Glomerular visceral epithelial cell (primary cell): ENCODE measurements around the gene ACBD6.

ENCODE experiments used
- DNase-seq: peaks from one replicate; pipeline ENCODE4 v3.0.0-alpha.2; 2016; ENCODE audit errors: extremely low spot score

Gene ACBD6

DNA sequence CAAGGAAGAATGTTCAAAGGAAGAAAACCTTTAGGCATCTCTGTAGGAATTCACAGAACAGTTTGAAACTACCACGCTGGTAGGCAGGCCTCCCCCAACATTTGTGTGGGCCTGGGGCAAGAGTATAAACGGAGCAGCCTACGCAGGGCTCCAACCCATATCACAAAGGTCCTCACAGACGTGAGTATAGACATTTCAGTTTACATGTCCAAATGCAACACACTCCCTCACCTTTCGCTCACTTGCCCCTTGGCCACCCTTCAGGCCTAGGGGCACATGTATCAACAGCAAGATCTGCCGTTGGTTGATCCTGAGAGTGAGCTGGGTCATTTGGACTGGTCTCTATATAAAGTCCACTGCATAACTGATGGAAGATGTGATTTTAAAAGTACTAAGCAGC, 133.3 kb downstream of the ACBD6 start:
- no peak for DNase-seq

DNA sequence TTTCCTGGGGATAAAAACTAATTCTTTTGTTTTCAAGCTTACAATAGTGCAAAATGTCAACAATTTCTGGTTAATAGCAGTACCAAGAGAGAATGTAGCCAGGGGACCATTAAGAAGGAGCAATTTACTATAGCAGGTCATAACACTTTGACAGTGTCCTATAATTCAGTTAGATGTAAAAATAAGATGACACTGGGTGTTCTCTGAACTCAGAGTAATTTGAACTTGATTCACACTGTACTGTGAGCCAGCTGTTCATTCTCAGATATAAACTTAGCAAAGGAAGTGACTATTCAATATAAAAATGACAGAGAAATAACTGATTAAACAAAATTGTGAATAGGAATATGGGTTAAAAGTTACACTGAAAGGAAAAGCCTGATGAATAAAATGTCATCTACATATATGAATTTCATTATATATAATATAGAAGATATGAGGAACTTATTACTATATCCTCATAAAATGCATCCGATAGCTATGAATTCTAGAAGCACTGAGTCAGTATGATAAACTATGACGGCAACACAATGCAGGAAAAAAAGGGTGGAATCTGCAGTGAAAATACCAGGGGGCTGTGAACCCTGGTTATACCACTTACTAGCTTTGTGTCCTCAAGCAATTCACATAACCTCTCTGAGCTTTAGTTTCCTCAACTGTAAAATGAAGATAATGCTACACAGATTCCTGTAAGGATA, 135.9 kb downstream of the ACBD6 start:
- no peak for DNase-seq

DNA sequence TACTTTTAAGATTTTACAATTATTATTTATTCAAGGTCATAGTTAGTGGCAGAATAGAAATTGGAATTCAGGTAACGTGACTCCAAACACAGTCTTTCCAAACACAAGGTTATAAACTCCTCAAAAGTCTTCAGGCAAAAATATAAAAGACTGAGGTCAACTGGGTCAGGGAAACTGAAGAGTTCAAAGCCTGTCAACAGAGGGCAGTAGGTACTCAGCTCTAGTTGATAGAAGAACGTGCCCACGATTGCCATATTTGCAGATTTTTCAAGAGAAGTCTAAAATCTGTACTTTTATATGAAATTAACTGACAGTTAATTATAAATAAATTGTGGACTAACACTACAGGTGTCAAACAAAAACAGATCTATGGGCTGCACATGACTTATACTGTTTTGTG, 137.3 kb downstream of the ACBD6 start:
- DNase-seq = no peak

DNA sequence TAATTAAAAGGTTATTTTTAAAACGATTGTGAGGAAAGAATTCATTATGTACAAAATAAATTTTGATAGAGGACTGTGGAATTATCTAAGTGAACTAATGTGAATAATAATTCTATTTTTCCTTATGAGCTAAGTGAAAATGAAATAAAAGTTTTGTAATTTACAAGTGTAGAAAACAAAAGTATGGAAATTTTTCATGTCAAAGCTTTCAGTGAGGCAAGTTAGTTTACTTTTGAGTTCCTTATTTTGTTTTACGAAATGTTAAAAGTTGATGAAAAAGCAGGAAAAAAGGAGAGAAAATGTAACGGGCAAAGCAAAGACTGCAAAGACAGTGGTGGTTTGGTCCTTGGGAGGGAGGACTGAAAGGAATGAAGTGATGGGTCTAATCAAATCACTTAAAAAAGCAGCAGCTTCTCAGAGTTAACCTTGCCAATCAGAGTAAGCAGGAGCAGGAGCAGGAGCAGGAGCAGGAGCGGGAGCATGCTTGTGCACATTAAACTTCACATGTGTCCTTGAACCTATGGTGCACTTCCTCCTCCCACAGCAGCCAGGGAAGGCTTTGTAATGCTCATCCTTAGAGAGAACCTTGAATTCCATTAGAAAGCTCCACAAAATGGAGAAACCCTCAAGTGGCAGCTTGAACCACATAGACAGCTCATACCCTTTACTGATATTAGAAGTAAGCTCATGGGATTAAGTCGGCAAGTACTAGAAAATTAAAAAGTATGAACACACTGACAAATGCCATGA, 139.0 kb downstream of the ACBD6 start:
- no peak for DNase-seq

DNA sequence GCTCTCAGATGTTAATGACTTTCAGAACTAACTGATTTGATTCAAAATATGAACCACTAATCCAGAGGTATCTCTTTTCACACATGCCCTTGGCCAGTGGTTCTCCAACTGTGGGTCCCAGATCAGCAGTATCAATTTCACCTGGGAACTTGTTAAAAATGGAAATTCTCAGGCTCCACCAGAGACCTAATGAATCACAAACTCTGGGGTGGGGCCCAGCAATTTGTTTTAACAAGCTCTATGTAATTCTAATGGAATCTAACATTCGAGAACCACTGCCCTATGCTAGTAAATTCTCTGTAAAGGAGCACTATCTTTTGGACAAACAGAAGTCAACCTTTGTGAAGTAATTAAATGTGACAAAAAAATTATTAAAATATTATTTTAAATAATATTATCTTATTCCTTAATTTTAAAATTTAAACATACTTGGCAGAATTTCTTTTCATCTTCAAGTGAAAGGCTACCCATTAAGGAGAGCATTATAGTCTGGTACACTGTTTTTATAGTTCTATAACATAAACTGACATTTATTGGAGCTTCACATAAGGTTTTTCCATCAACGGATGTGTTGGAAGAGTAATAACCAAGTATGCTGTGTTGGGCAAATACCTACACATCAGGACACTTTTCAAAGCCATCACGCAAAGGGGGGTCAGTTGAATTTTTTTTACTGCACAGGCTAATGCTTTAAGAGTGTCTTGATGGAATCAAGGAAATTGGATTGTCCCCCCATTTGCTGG, 141.9 kb downstream of the ACBD6 start:
- DNase-seq = no peak

DNA sequence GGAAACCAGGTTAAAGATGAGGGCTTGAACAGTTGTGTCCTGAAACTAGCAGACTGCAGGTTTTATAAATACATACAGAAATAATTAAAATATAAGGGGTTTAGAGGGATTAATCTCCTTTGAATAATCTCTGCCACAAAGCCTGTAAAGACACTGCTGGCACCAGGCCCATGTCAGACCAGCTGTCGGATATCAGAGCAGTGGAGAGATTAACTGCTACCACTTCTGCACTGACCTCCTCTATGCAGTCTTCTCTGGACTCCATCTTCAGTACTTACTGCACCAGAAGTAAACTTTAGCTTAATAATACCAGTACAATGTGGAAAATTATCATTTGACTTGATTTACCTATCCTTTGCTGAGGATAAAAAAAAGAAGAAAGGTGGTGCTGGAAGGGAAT, 143.7 kb downstream of the ACBD6 start:
- no peak for DNase-seq

DNA sequence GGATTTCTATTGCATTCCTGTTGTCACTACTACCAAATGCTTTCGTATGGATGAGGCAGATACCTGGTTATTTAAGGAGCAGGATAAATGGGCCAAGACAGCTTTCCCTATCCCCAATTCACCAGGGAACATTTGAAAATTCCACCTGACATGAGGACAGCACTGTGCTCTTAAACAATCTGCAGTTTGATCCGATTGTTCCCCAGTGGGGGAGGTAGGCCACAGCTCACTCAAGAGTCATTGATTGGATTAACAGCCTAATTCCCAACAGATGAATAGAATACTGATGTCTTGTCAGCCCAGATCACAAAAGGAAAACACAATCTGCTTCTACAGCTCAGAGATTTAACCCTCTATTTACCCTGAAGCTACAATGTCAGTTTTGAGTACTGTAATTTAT, 148.4 kb downstream of the ACBD6 start:
- DNase-seq = no peak

DNA sequence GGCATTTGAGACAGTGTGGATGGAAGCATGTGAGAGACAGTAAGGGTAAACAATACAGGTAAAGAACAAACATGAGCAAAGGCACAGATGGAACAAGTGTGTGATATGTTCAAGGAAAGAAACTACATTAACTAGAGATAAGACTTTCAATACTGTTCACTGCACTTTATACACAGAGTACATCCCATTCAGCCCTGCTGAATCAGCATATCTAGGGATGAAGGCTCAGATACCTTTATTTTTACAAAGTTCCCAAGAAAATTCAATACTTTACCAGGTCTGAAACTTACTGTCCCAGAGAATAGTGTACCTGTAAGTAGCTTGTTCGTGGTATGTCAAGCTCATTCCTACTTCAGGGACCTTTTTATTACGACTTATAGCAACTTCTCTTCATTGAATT, 149.8 kb downstream of the ACBD6 start:
- DNase-seq = no peak

DNA sequence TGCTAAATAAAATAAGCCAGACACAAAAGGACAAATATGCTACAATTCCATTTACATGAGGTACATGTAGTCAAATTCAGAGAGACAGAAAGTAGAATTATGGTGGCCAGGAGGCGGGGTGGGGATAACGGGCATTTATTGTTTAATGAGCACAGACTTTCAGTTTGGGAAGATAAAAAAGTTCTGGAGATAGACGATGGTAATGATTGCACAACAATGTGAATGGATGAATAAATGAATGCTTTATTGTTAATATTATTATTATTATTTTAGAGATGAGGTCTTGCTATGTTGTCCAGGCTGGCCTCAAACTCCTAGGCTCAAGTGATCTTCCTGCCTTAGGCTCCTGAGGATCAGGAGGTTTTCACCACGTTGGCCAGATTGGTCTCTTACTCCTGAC, 150.4 kb downstream of the ACBD6 start:
- no peak for DNase-seq

DNA sequence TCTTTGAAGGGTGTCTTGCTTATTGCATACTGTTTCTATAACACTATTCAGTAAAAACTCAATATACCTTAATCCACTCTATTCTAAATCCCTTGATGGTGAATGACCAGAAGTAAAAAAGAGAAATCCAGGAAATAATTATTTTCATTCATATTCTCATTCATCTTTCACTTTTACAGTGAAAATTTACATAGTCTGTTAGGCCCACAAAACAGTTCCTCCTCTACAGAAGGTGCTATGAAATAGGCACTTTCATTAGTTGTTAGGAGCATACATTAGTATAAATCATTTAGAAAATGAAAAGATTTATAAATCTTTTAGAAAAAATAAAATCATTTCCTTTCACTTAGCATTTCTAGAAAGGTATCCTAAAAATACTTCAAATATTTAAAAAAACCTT, 157.2 kb downstream of the ACBD6 start:
- no peak for DNase-seq

DNA sequence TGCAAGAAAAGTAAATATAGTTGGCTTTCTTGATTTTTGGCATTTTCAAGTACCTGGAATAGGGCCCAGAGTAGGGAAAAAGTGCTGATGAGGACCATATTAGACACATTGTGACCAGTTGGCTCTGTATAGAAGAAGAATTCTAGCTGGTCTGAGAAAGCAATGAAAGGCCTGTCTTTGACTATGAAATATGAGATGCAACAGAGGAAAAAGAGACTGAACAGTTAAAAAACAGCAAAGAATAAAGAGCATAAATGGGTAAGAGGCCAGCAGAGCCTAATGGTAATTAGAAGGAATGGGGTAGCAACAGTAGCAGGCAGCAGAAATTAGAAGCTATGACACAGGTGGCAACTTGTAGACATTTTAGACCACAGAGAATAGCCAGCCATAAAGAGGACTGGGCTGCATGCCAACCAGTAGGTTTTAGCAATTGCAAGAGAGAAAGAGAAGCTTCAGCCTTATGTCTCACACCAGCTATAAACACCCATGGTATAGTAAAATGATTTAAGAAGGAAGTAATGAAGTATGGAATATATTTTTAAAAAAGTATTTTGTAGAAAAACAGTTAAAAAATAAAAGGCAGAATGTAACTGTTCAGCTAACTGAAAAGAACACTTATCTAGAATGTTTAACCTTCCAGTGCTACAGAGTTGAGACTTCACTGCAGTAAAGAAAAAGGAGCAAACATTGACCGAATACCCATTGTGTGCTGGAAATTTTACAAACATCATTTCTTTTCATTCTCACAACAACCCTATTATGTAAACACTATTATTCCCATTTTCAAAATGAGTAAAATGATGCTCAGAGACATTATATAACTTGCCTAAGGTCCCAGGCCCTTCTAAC, 158.2 kb downstream of the ACBD6 start:
- DNase-seq = peak; percentile 67

DNA sequence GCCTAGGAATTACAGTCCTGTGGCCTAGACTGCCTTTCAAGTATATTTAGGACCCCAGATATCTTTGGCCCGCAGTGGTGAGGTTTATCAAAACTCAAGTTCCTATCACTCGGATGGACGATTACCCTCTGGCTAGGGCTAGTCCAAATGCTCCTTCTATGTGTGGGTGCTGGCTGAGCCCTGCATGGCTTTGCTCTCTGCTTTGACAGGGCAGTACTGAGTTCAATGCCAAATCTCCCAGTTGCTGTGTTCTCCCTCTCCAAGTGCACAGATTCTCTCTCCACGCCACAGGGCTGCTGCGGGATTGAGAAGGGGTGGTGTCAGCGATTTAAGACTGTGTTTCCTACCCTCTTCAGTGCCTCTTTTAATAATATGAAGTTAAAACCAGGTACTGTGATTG, 175.3 kb downstream of the ACBD6 start:
- no peak for DNase-seq

DNA sequence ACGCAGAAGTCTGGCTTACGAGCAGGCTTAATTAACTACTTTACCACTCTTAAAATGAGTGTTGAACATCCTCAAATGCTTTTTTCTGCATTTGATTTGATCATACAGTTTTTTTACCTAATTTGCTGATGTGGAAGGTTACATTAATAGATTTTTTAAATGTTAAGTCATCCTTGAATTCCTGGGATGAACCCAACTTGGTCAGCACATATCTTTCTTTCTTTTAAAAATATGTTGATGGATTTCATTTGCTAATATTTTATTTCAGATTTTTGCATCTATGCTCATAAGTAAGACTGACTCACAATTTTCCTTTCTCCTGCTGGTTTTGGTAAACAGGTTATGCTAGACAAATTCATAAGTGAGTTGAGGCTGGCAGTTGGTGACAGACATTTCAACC, 189.5 kb downstream of the ACBD6 start:
- DNase-seq = no peak

DNA sequence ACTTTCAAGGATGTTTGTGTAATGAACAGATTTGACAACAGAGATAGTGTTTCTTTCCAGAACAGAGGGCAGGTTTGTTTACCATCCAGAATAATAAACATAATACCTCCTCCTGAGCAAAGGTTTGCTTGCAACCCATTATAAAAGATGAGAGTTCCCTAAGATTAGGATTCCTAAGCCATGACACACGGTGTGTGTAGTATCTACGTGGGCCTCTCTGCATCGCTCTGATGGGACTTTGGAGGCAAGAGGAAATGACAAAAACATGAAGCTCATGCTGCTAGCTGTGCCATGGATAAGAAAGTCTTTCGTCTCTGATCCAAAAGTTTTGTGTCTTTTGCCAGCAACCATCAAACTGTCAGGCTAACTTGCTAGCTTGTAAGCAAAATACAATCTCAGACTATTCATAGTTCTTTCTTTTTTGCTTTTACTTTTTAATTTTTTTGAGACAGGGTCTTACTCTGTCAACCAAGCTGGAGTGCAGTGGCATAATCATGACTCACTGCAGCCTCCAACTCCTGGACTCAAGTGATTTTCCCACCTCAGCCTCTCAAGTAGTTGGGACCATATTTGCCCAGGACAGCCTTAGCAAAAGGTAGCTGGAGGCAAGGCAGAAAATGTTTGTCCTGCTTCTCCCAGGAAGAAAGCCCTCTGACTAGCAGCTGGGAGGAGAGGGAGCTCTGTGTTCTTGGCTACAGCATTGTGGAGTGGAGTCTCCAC, 191.2 kb downstream of the ACBD6 start:
- peak; percentile 15 for DNase-seq

DNA sequence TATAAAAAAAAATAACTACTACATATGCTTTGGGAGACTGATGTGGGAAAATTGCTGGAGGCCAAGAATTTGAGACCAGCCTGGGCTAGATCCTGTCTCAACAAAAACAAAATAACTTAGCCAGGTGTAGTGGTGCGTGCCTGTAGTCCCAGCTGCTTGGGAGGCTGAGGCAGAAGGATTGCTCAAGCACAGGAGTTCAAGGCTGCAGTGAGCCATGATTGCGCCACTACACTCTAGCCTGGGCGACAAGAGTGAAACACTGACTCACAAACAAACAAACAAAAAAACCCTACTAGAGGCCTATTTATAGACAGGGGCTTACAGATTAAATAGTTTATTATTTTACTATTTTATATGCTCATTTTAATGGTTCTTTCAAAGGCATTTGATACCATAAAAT, 192.3 kb downstream of the ACBD6 start:
- peak; percentile 19 for DNase-seq

DNA sequence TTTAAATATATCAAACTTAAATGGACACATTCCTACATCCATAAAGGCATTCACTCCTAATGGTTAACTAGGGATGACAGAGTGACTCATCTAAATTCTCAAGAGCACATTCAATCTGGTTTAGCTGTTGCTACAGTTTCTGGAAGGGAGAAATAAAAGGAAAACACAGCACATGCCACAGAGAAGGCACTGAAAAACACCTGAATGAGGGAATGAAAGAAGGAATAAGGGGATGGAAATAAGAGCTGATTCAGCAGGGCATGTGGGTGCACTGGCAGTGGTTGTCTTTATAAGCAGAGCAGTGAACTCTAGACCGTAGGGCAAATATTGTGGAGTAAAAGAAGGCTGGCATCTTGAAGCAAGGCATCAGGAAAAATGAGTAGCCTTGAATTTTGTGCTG, 193.0 kb downstream of the ACBD6 start:
- peak; percentile 67 for DNase-seq

DNA sequence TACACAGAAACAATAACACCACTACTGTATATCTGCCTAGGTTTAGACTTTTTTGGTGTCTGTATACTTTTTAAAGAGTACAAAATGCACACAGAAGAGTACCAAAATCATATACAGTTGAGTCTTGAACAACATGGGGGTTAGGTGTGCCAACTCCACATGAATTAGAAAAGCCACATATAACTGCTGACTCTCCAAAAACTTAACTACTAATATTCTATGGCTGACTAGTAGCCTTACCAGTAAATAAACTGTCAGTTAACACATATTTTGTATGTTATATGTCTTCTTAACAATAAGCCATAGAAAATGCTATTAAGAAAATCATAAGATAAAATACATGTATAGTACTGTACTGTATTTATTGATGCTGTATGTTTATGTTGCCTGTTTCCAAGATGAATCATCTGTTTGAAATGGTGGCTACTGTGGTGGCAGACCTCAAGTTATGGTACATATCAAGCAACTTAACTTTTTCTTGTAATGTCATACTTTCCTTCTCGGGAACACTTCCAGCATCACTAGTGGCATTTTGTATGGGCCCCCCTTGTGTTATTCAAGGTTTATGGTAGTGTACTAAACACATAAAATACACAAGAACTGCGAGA, 201.1 kb downstream of the ACBD6 start:
- peak; percentile 7 for DNase-seq

DNA sequence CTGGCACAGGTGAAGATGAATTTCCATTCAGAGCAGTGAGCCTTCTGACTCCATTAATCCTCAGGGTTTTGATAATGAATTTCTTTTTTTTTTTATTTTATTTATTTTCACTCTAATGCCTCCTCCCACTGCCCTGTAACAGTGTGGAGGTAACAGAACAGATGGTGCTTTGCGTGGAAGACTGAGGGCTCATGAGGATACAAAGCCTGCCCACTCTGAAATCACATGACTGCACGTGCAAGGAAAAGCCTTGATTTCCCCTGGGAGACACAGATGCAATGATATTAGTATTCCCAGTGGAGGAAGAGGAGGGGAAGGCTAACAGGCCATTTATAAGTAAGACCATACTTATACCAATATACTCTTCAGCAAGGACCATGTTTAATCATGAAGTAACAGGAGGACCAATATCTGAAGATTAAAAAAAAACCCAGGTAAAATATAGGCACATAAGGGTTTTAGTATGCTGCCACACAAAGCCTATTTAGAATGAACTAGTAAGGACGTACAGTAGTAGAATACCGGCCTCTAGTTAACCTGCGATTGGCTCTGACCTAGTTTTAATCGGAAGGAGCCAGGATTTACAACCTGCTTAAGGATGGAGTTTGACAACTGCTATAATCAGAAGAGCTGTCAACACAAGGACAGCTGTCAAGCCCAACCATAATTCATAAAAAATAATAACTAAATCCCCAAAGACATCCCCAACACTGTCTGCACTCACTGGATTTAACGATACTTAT, 202.7 kb downstream of the ACBD6 start:
- no peak for DNase-seq

DNA sequence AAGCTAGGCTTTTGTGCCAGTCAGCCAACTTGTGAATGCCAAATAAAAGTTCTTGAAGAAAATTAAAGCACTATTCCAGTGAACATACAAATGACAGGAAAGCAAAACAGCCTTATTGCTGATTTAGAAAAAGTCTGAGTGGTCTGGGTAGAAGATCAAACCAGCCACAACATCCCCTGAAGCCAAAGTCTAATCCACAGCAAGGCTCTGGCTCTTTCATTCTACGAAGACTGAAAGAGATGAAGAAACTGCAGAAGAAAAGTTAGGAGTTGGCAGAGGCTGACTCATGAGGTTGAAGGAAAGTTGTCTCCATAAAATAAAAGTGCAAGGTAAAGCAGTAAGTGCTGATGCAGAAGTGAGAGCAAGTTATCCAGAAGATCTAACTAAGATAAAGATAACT, 206.4 kb downstream of the ACBD6 start:
- DNase-seq = no peak

DNA sequence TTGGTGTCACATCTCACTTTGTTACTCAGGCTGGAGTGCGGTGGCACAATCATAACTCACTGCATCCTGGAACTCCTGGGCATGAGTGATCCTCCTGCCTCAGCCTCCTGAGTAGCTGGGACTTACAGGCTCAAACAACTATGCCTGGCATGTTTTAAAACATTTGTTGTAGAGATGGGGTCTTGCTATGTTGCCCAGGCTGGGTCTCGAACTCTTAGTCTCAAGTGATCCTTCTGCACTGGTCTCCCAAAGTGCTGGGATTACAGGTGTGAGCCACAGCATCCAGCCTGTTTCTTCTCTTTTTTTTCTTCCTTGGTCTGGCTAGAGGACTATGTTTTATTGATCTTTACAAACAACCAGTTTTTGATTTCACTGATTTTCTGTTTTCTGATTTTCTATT, 207.7 kb downstream of the ACBD6 start:
- DNase-seq = no peak
